ENCODE data around the gene CNPY3. TPM values are rescaled to one million over a fixed set of nuclear protein-coding genes. Genes with fewer than 3 reads are reported as not detected.
A peak's percentile ranks its signal among the peaks of the same experiment; 100 is the strongest.

Gene CNPY3
- total and polyA plus RNA-seq, 2 of the 13 experiments (the other 11 are each of a cell fraction or from before 2014, with no cell fraction given): 42.3 to 60.2 TPM

DNA sequence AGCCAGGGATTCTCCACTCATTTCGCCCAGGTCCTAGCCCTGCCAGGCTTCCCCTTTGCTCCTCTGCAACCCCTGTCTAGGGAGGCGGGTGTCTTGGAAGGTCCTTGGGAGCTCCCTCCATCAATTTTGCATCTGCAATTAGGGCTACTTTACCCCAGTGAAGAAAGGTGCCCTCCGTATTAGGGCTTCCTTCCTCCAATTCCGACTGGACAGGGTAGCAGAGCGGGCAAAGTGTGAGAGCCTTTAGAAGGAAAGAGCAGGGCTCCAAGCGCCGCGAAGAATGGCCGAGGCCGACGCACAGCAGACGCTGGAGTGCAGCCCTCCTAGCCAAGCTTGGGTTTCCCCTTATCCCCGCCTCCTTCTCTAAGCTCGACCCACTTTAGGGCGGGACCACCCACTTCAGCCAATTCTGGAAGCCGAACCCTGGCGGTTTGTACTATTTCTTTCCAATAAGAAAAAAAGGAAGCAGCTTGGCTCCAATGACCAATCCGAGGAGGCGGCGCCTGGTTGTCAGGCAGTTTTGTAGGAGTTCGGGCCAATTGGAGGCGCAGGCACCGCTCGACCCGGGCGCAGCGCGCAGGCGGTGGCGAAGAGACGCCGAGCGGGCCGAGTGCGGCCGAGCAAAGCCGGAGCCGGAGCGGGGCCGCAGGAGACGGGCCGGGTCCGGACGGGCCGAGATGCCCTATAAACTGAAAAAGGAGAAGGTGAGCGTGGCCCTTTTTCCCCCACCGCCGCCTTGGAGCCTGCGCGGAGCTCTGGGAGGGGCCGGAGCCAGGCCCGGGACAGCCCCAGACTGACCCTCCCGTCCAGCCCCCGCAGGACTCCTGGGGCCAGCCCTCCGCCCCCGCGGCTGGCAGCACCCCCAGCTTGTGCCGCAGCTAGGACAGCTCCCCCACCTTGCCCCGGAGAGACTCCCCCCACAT, 55.0 kb downstream of the CNPY3 start, which contains the start of gene PPP2R5D (continued):
- TF ChIP-seq, protein P1, sequence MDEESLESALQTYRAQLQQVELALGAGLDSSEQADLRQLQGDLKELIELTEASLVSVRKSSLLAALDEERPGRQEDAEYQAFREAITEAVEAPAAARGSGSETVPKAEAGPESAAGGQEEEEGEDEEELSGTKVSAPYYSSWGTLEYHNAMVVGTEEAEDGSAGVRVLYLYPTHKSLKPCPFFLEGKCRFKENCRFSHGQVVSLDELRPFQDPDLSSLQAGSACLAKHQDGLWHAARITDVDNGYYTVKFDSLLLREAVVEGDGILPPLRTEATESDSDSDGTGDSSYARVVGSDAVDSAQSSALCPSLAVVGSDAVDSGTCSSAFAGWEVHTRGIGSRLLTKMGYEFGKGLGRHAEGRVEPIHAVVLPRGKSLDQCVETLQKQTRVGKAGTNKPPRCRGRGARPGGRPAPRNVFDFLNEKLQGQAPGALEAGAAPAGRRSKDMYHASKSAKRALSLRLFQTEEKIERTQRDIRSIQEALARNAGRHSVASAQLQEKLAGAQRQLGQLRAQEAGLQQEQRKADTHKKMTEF (CRISPR knock-in tag; IDR thresholded peaks at IDR 0.05): peak; percentile 74
- TF ChIP-seq ZNF615 (CRISPR knock-in tag; IDR thresholded peaks at IDR 0.05; ENCODE audit: borderline replicate concordance) (peak; percentile 67; the same call in 1 of the 2 replicates), RAD21 (CRISPR knock-in tag; IDR thresholded peaks at IDR 0.05) (peak; percentile 29; the same call in 1 of the 2 replicates), MIER2 (CRISPR knock-in tag; IDR thresholded peaks at IDR 0.05) (0 out of 2 replicates have a peak, but pooled peaks have one; percentile 59), RXRA (CRISPR knock-in tag; IDR thresholded peaks at IDR 0.05) (0 out of 2 replicates have a peak, but pooled peaks have one; percentile 13), AGO2 (optimal IDR thresholded peaks at IDR 0.05; ENCODE audit: low read depth, low read length) (peak; percentile 46), ZNF264 (CRISPR knock-in tag; IDR thresholded peaks at IDR 0.05) (peak; percentile 48; the same call in 1 of the 2 replicates), NCOA5 (CRISPR knock-in tag; IDR thresholded peaks at IDR 0.05) (no peak), HDAC1 (CRISPR knock-in tag; IDR thresholded peaks at IDR 0.05) (peak; percentile 25; the same call in 1 of the 2 replicates), ZNF549 (CRISPR knock-in tag; IDR thresholded peaks at IDR 0.05) (no peak), GPN1 (CRISPR knock-in tag; IDR thresholded peaks at IDR 0.05; ENCODE audit: borderline replicate concordance) (0 out of 2 replicates have a peak, but pooled peaks have one; percentile 21), ZNF761 (CRISPR knock-in tag; conservative IDR thresholded peaks at IDR 0.05) (0 out of 2 replicates have a peak, but pooled peaks have one; percentile 11), ZFP36 (IDR thresholded peaks at IDR 0.05; ENCODE audit: borderline replicate concordance, low read depth, low read length, partially characterized antibody) (no peak), ZNF124 (CRISPR knock-in tag; IDR thresholded peaks at IDR 0.05) (0 out of 2 replicates have a peak, but pooled peaks have one; percentile 23)
- TF ChIP-seq, protein P2, sequence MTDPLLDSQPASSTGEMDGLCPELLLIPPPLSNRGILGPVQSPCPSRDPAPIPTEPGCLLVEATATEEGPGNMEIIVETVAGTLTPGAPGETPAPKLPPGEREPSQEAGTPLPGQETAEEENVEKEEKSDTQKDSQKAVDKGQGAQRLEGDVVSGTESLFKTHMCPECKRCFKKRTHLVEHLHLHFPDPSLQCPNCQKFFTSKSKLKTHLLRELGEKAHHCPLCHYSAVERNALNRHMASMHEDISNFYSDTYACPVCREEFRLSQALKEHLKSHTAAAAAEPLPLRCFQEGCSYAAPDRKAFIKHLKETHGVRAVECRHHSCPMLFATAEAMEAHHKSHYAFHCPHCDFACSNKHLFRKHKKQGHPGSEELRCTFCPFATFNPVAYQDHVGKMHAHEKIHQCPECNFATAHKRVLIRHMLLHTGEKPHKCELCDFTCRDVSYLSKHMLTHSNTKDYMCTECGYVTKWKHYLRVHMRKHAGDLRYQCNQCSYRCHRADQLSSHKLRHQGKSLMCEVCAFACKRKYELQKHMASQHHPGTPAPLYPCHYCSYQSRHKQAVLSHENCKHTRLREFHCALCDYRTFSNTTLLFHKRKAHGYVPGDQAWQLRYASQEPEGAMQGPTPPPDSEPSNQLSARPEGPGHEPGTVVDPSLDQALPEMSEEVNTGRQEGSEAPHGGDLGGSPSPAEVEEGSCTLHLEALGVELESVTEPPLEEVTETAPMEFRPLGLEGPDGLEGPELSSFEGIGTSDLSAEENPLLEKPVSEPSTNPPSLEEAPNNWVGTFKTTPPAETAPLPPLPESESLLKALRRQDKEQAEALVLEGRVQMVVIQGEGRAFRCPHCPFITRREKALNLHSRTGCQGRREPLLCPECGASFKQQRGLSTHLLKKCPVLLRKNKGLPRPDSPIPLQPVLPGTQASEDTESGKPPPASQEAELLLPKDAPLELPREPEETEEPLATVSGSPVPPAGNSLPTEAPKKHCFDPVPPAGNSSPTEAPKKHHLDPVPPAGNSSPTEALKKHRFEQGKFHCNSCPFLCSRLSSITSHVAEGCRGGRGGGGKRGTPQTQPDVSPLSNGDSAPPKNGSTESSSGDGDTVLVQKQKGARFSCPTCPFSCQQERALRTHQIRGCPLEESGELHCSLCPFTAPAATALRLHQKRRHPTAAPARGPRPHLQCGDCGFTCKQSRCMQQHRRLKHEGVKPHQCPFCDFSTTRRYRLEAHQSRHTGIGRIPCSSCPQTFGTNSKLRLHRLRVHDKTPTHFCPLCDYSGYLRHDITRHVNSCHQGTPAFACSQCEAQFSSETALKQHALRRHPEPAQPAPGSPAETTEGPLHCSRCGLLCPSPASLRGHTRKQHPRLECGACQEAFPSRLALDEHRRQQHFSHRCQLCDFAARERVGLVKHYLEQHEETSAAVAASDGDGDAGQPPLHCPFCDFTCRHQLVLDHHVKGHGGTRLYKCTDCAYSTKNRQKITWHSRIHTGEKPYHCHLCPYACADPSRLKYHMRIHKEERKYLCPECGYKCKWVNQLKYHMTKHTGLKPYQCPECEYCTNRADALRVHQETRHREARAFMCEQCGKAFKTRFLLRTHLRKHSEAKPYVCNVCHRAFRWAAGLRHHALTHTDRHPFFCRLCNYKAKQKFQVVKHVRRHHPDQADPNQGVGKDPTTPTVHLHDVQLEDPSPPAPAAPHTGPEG (CRISPR knock-in tag; IDR thresholded peaks at IDR 0.05): peak; percentile 91
- TF ChIP-seq, protein P3, sequence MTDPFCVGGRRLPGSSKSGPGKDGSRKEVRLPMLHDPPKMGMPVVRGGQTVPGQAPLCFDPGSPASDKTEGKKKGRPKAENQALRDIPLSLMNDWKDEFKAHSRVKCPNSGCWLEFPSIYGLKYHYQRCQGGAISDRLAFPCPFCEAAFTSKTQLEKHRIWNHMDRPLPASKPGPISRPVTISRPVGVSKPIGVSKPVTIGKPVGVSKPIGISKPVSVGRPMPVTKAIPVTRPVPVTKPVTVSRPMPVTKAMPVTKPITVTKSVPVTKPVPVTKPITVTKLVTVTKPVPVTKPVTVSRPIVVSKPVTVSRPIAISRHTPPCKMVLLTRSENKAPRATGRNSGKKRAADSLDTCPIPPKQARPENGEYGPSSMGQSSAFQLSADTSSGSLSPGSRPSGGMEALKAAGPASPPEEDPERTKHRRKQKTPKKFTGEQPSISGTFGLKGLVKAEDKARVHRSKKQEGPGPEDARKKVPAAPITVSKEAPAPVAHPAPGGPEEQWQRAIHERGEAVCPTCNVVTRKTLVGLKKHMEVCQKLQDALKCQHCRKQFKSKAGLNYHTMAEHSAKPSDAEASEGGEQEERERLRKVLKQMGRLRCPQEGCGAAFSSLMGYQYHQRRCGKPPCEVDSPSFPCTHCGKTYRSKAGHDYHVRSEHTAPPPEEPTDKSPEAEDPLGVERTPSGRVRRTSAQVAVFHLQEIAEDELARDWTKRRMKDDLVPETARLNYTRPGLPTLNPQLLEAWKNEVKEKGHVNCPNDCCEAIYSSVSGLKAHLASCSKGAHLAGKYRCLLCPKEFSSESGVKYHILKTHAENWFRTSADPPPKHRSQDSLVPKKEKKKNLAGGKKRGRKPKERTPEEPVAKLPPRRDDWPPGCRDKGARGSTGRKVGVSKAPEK (CRISPR knock-in tag; IDR thresholded peaks at IDR 0.05; ENCODE audit: borderline replicate concordance): no peak
- TF ChIP-seq, protein P4, sequence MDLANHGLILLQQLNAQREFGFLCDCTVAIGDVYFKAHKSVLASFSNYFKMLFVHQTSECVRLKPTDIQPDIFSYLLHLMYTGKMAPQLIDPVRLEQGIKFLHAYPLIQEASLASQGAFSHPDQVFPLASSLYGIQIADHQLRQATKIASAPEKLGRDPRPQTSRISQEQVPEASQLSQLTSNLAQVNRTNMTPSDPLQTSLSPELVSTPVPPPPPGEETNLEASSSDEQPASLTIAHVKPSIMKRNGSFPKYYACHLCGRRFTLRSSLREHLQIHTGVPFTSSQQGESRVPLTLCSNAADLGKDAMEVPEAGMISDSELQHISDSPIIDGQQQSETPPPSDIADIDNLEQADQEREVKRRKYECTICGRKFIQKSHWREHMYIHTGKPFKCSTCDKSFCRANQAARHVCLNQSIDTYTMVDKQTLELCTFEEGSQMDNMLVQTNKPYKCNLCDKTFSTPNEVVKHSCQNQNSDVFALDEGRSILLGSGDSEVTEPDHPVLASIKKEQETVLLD (CRISPR knock-in tag; IDR thresholded peaks at IDR 0.05; ENCODE audit: low read depth): no peak
